ENCODE results near the gene HDGF. TPM values are rescaled to one million over a fixed set of nuclear protein-coding genes. Genes with fewer than 3 reads are reported as not detected.

The HDGF gene
- total RNA-seq, 1 donor from 2014 or later: 359 TPM

DNA sequence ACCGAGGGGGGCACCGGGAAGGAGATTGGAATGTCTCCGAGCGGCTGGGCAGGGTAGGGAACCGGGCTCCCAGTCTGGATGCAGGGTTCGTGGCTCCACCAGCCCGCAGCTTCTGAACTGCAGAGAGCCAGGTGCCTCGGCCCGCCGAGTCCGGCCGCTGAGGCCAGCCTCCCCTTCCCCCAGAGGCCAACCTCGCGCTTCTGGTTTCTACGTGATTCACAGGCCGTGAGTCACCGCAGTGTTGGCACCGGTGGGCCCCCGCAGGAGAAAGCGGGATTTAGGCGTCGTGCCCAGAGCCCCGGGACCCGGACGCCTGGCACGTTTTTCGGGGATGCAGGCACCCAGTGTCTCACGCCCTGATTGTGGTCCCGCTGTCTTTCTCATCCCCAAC, 46.5 kb downstream of the HDGF start:
- Mint-ChIP-seq H3K4me1 (ENCODE audit: low read depth) (peaks cover 13% of the 10 kb centered on the region), H3K9me3 (no peaks in the 10 kb centered on the region), H3K27me3 (ENCODE audit: low read depth) (peaks cover 52% of the 10 kb centered on the region), H3K36me3 (ENCODE audit: low read depth) (no peaks in the 10 kb centered on the region), H3K27ac (no peak overlapping the region), H3K4me3 (ENCODE audit: low read depth) (no peak overlapping the region)
- DNase-seq (ENCODE audit: low spot score): no peak
- intact Hi-C loops (cut with micrococcal nuclease): loop anchor here (1.0 kb wide), 1 partner anchor 45 kb away; no protein-coding TSS in a partner anchor

- Mint-ChIP-seq H3K9me3 (no peaks in the 10 kb centered on the region), H3K4me1 (ENCODE audit: low read depth) (peaks cover 13% of the 10 kb centered on the region), H3K27me3 (ENCODE audit: low read depth) (peaks cover 54% of the 10 kb centered on the region), H3K36me3 (ENCODE audit: low read depth) (no peaks in the 10 kb centered on the region), H3K27ac (no peak overlapping the region), H3K4me3 (ENCODE audit: low read depth) (no peak overlapping the region)
- DNase-seq (ENCODE audit: low spot score): no peak
- intact Hi-C loops (cut with micrococcal nuclease): no loop called here
Measured at GRCh38 chr1:156704166-156704711, 47.2 kb downstream of the HDGF start.

GRCh38 chr1:156703741-156704140, 47.7 kb downstream of the HDGF start:
- Mint-ChIP-seq H3K4me1 (ENCODE audit: low read depth) (peaks cover 13% of the 10 kb centered on the region), H3K4me3 (ENCODE audit: low read depth) (no peak overlapping the region), H3K27me3 (ENCODE audit: low read depth) (peaks cover 57% of the 10 kb centered on the region), H3K9me3 (no peaks in the 10 kb centered on the region), H3K36me3 (ENCODE audit: low read depth) (no peaks in the 10 kb centered on the region), H3K27ac (no peak overlapping the region)
- DNase-seq (ENCODE audit: low spot score): no peak
- intact Hi-C loops (cut with micrococcal nuclease): no loop called here

DNA sequence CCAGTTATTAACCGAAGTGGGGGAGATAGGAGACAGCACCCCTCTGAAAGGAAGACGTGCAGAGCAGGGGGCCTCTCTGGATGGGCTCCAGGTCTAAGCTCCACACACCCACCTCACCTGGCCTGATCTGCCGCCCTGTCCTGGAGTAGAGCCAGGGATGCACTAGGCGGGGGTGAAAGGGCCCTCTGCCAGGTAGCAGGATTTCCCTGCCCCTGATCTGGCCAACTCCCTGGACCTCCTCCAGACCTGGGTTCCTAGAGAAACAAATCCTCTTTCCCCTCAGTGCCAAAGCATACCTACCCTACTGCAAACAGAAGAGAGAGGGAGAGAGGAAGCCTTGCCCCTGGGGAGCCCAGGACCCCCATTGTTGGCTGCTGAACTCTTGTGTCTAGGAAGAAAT, 48.1 kb downstream of the HDGF start:
- Mint-ChIP-seq H3K27ac (no peak overlapping the region), H3K36me3 (ENCODE audit: low read depth) (no peaks in the 10 kb centered on the region), H3K9me3 (no peaks in the 10 kb centered on the region), H3K4me3 (ENCODE audit: low read depth) (no peak overlapping the region), H3K4me1 (ENCODE audit: low read depth) (peaks cover 13% of the 10 kb centered on the region), H3K27me3 (ENCODE audit: low read depth) (peaks cover 54% of the 10 kb centered on the region)
- intact Hi-C loops (cut with micrococcal nuclease): no loop called here
- no peak for DNase-seq (ENCODE audit: low spot score)

DNA sequence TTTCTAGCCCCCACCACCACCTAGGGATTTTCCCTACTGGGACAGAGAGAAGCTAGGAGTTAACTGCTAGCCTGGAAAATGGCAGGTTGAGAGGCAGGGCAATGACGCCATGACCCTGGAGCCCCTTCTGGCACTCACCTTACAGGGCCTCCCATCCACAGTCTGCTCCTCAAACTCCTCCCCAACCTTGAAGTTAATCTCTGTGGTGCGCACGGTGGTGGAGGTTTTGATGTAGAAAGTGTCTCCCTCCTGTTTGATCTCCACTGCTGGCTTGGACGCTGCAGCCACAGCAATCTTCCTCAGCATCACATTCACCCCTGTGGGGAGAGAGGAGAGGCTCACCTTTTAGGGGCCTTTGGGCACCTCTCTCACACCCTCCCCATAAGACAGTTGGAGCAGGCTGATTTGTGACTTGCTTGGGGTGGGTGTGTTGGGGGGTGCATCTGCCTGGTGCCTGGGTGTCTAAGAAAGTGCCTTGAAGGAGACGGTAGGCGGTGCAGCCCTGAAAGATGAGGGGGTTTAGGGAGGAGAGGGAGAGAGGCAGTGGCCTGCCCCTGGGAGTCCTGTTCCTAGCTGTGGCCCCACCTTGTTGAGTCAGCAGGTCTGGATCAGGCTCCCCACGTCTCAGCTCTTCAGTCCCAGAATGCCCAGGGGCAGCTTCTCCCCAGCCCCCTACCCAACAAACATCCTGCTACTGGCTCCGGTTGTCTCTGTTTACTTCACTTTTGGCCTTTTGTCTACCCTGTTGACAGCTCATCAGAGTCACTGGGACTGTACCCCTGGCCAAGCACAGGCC, 50.5 kb downstream of the HDGF start:
- Mint-ChIP-seq H3K4me3 (ENCODE audit: low read depth) (no peak overlapping the region), H3K4me1 (ENCODE audit: low read depth) (peaks cover 10% of the 10 kb centered on the region), H3K36me3 (ENCODE audit: low read depth) (no peaks in the 10 kb centered on the region), H3K27ac (no peak overlapping the region), H3K27me3 (ENCODE audit: low read depth) (peaks cover 44% of the 10 kb centered on the region), H3K9me3 (no peaks in the 10 kb centered on the region)
- intact Hi-C loops (cut with micrococcal nuclease): no loop called here
- DNase-seq (ENCODE audit: low spot score): no peak

GRCh38 chr1:156698995-156699394, 52.5 kb downstream of the HDGF start:
- no peak for DNase-seq (ENCODE audit: low spot score)
- Mint-ChIP-seq H3K36me3 (ENCODE audit: low read depth) (no peaks in the 10 kb centered on the region), H3K27me3 (ENCODE audit: low read depth) (peaks cover 33% of the 10 kb centered on the region), H3K4me1 (ENCODE audit: low read depth) (no peaks in the 10 kb centered on the region), H3K4me3 (ENCODE audit: low read depth) (no peak overlapping the region), H3K27ac (no peak overlapping the region), H3K9me3 (no peaks in the 10 kb centered on the region)
- intact Hi-C loops (cut with micrococcal nuclease): no loop called here

GRCh38 chr1:156697481-156697880, 54.0 kb downstream of the HDGF start:
- peaks cover 36% of the 10 kb centered on the region for H3K27me3 Mint-ChIP-seq (ENCODE audit: low read depth)
- H3K4me1 Mint-ChIP-seq (ENCODE audit: low read depth): peaks cover 2% of the 10 kb centered on the region
- no peak overlapping the region for H3K27ac Mint-ChIP-seq
- no peaks in the 10 kb centered on the region for H3K9me3 Mint-ChIP-seq
- DNase-seq (ENCODE audit: low spot score): no peak
- intact Hi-C loops (cut with micrococcal nuclease): no loop called here
- H3K4me3 Mint-ChIP-seq (ENCODE audit: low read depth): no peak overlapping the region
- no peaks in the 10 kb centered on the region for H3K36me3 Mint-ChIP-seq (ENCODE audit: low read depth)

GRCh38 chr1:156696755-156697154, 54.7 kb downstream of the HDGF start:
- Mint-ChIP-seq H3K4me3 (ENCODE audit: low read depth) (no peak overlapping the region), H3K27ac (no peak overlapping the region), H3K36me3 (ENCODE audit: low read depth) (no peaks in the 10 kb centered on the region), H3K4me1 (ENCODE audit: low read depth) (peaks cover 7% of the 10 kb centered on the region), H3K27me3 (ENCODE audit: low read depth) (peaks cover 43% of the 10 kb centered on the region), H3K9me3 (no peaks in the 10 kb centered on the region)
- DNase-seq (ENCODE audit: low spot score): no peak
- intact Hi-C loops (cut with micrococcal nuclease): no loop called here

DNA sequence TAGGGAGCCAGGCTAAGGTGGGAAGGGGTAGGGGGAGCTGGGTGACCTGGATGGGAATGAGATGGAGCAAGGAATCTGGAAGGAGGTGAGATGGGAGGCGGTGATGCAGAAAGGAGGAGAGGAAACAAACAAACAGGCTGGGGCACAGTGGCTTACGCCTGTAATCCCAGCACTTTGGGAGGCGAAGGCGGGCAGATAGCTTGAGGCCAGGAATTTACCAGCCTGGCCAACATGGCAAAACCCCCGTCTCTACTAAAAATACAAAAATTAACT, 56.8 kb downstream of the HDGF start:
- Mint-ChIP-seq H3K27me3 (ENCODE audit: low read depth) (peaks cover 56% of the 10 kb centered on the region), H3K9me3 (no peaks in the 10 kb centered on the region), H3K4me1 (ENCODE audit: low read depth) (peaks cover 11% of the 10 kb centered on the region), H3K36me3 (ENCODE audit: low read depth) (no peaks in the 10 kb centered on the region), H3K4me3 (ENCODE audit: low read depth) (no peak overlapping the region), H3K27ac (no peak overlapping the region)
- intact Hi-C loops (cut with micrococcal nuclease): no loop called here
- no peak for DNase-seq (ENCODE audit: low spot score)

- H3K36me3 Mint-ChIP-seq (ENCODE audit: low read depth): no peaks in the 10 kb centered on the region
- no peak overlapping the region for H3K27ac Mint-ChIP-seq
- peaks cover 59% of the 10 kb centered on the region for H3K27me3 Mint-ChIP-seq (ENCODE audit: low read depth)
- intact Hi-C loops (cut with micrococcal nuclease): no loop called here
- no peaks in the 10 kb centered on the region for H3K9me3 Mint-ChIP-seq
- H3K4me3 Mint-ChIP-seq (ENCODE audit: low read depth): no peak overlapping the region
- H3K4me1 Mint-ChIP-seq (ENCODE audit: low read depth): peaks cover 13% of the 10 kb centered on the region
- DNase-seq (ENCODE audit: low spot score): no peak
Measured at GRCh38 chr1:156693848-156694689, 57.4 kb downstream of the HDGF start.

DNA sequence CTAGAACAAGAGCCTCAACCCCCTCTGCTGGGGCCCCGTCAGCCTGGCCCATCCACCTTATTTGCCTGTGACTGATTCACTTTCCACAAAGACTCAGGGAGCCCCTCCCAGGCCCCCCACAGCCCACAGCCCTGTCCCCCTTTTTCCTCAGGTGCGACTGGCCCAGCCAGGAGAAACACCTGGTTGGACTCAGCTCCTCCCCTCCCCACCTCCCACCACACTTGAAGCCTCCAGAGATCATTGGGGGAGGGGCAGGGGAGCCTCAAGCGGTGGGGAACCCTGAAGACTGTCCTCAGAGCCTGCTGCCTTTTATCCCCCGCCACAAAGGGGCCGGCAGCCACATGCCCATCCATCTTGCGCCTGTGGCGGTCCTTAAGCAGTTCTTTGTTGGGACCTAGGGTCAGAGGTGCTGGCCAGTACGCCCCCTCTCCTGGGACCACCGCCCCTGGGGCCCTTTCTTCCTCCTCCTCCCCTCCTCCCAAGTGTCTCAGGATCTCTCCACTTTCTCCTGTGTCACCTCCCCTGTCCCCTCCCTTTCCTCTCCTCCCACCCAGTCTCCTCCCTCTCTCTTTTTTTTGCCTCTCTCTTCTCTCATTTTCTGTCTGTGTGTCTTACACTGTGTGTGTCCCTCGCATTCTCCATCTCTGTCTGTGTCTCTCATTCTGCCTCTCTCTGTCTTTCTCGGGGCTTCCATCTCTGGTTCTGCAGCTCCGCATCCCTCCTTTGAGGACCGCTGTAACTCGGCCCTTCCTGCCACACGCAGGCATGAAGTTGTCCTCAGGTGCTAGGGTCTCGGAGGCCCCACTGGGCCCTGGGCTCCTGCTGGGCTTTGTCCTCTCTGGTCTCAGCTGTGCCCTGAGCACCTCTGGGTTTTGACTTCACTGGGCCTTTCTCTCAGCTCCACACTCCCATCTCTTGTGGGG, 58.3 kb downstream of the HDGF start:
- H3K4me1 Mint-ChIP-seq (ENCODE audit: low read depth): peaks cover 13% of the 10 kb centered on the region
- H3K27ac Mint-ChIP-seq: no peak overlapping the region
- DNase-seq (ENCODE audit: low spot score): no peak

DNA sequence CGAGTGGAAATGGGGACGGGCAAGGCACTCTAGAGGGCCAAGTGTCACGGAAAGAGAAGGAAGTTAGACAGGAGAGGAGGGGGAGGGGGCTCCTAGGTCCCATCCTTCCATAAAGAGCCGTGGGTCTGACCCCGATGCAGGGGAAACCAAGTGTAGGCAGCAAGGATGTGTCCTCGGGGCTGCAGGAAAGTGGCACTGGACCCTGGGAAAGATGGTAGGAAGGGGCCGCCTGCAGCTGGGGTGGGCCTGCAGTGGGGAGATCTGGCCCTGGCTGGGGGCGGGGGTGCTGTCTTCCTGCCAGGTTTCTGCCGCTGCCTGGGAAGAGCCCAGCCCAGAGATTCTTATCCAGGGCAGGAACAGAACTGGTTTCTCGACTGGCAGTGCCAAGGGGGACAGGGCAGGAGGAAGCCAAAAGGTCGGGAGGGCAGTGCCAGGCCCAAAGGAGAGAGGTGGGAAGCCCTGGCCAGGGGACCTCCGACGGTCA, 59.0 kb downstream of the HDGF start:
- peaks cover 13% of the 10 kb centered on the region for H3K4me1 Mint-ChIP-seq (ENCODE audit: low read depth)
- no peaks in the 10 kb centered on the region for H3K9me3 Mint-ChIP-seq
- intact Hi-C loops (cut with micrococcal nuclease): no loop called here
- no peaks in the 10 kb centered on the region for H3K36me3 Mint-ChIP-seq (ENCODE audit: low read depth)
- H3K4me3 Mint-ChIP-seq (ENCODE audit: low read depth): no peak overlapping the region
- no peak overlapping the region for H3K27ac Mint-ChIP-seq
- no peak for DNase-seq (ENCODE audit: low spot score)
- H3K27me3 Mint-ChIP-seq (ENCODE audit: low read depth): peaks cover 61% of the 10 kb centered on the region

More for the DNA sequence above, 58.3 kb downstream of the HDGF start:
- Mint-ChIP-seq H3K27me3 (ENCODE audit: low read depth) (peaks cover 62% of the 10 kb centered on the region), H3K36me3 (ENCODE audit: low read depth) (no peaks in the 10 kb centered on the region), H3K9me3 (no peaks in the 10 kb centered on the region), H3K4me3 (ENCODE audit: low read depth) (no peak overlapping the region)
- intact Hi-C loops (cut with micrococcal nuclease): no loop called here
